CD4-positive, alpha-beta T cell treated with Interleukin-17A for 4 hours (primary cell): Measurements from ENCODE around the gene LAMC3.
"Not testable (repeated sequence)": the region's sequence is repeated elsewhere in the genome, so short reads cannot be mapped to it uniquely, and the experiment has no call there.

ENCODE experiments used
- DNase-seq: peaks from one replicate; pipeline ENCODE4 v3.0.0-alpha.2; 2020; ENCODE audit warnings: mixed read lengths

LAMC3 gene

DNA sequence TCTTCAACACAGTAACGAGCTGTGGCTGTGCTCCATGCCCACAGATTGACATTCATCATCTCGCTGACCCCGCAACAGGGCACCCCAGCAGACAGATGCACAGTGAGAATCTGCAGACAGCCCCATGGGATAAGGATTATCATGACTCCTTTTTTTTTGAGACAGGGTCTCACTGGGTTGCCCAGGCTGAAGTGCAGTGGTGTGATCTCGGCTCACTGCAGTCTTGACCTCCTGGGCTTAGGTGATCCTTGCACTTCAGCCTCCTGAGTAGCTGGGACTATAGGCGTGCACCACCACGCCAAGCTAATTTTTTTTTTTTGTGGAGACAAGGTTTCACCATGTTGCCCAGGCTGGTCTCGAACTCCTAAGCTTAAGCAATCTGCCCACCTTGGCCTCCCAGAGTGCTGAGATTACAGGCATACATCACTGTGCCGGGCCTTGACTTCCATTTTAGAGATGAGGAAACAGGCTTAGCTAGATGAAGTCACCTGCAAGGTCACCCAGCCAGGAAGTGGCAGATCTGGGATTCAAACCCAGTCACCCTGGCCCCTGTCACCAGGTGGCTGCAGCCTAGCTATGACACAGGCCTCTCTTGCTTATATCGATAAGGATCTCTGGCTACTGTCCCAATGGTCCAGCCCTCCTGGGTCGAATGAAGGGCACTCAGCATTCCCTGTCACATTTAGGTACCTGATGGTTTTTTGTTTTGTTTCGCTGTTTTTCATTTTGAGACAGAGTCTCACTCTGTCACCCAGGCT lies 92.4 kb downstream of the LAMC3 start:
- DNase-seq = no peak

DNA sequence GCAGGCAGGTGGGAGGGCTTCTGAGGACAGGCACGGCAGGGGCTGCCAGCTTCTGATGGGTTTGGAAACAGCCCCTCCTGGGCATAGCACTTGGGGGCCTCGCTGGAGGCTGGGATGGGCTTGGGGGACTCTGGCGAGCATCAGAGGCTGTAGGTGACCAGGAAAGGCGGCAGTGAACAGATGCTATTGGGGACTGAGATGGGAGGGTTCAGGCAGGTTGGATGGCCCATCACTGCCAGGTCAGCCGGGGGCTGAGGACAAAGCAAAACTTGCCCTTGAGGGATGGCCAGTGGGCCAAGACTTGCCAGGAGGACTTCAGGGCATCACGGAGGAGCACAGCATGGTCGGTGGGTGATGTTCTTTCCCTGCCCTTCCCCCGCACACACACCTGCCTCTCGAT lies 94.0 kb downstream of the LAMC3 start:
- DNase-seq = no peak

DNA sequence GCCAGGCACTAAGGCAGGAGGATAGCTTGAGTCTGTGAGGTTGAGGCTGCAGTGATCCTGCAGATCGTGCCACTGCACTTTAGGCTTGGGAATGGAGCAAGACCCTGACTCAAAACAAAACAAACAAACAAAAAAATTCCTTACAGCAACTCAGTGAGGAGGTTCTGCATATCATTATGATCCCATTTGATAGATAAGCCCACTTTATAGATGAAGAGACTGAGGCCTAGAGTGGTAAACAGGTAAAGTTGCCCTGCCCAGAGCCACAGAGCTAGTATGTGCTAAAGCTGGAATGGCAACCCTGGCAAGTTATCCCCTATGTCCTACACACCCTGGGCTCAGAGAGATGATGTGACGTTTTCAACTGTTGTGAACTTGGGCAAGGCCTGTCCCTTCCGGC lies 94.6 kb downstream of the LAMC3 start:
- DNase-seq = no peak

DNA sequence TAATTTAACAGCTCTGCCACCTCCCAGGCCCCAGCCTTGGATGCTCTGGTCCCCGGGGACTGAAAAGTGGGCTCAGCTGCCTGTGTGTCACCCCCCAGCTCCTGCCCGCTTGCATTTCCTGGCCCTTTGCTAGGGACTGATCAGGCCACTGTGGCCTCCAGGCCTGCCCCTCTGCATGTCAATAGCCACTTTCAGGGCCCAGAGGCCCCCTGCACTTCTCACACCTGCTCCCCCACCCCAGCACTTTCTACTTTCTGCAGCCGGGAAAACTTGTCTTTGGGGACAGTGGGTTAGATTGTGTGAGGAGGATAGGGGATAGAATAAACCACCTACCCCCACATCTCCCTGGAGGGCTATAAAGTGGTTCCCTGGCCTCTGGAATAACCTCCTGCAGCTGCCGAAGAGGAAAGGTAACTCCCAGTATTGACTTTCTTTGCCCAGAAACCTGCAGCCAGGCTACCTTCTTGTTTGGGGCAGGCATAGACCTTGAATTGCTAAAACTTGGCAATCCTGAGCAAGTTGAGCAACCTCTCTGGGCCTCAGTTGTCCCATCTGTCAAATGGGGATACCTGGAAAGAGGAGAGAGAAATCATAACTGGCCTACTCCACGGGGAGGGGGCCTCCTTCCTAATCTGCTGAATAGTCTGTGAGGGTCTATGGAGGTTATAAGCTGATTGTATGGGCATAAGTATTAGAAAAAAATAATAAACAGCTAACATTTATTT lies 95.2 kb downstream of the LAMC3 start:
- no peak for DNase-seq

DNA sequence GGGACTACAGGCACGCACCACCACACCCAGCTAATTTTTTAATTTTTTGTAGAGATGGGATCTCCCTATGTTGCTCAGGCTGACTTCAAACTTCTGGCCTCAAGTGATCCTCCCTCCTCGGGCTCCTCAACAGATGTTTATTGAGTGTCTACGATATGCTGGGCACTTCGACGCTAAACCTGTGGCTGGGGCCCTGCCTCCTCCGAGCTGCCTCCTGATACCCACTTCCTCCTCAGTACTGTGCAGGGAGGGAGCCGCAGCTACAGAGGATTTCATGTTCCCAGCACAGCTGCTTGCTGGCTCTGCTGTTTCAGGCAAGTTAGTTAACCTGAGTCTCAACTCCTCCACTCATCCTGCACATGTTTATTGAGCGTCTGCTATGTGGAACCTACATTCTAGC lies 97.0 kb downstream of the LAMC3 start:
- DNase-seq = no peak

- DNase-seq = no peak
These were observed 98.8 kb downstream of the LAMC3 start for GRCh38 chr9:131107760-131108159.

GRCh38 chr9:131111186-131111853 lies 102.3 kb downstream of the LAMC3 start:
- DNase-seq = no peak

- no peak for DNase-seq
These were observed 102.9 kb downstream of the LAMC3 start for GRCh38 chr9:131111854-131112311.

DNA sequence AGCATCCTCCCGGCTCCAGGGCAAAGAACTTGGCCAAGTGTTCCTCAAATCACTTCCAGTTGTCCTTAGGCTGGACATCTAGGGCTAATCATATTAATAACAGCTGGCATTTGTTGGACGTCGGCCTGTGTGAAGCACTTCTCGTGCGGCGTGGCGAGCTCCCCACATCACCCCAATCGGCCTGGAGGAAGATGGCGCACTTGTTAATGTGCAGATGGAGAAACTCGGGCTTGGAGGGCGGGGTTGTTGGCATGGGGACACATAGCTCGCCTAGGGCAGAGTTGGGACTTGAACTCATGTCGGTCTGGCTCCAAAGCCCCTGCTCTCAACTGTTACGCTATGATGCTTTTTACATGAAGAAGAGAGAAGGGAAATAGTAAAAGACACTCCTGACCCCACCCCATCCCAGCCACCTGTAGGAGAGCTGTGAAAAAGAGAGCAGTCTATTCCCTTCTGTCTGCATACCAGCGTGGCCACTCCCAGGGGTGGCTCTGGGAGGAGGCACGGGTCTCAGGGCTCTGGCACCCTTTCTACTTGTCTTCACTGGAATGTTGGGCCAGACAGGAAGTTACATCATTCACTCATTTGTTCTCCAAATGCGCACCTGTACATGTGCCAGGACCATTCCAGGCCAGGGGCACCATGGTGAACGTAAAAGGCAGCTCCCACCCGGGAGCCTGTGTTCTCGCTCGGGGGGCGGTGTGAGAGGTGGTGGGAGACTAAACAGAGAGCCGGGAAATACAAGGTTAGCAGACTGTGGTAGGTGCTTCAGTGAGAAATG lies 103.6 kb downstream of the LAMC3 start:
- no peak for DNase-seq

- no peak for DNase-seq
These were observed 104.7 kb downstream of the LAMC3 start for GRCh38 chr9:131113655-131114054.

- no peak for DNase-seq
These were observed 105.1 kb downstream of the LAMC3 start for GRCh38 chr9:131114084-131114535.

GRCh38 chr9:131115360-131115742 lies 106.4 kb downstream of the LAMC3 start:
- not testable (repeated sequence) for DNase-seq

DNA sequence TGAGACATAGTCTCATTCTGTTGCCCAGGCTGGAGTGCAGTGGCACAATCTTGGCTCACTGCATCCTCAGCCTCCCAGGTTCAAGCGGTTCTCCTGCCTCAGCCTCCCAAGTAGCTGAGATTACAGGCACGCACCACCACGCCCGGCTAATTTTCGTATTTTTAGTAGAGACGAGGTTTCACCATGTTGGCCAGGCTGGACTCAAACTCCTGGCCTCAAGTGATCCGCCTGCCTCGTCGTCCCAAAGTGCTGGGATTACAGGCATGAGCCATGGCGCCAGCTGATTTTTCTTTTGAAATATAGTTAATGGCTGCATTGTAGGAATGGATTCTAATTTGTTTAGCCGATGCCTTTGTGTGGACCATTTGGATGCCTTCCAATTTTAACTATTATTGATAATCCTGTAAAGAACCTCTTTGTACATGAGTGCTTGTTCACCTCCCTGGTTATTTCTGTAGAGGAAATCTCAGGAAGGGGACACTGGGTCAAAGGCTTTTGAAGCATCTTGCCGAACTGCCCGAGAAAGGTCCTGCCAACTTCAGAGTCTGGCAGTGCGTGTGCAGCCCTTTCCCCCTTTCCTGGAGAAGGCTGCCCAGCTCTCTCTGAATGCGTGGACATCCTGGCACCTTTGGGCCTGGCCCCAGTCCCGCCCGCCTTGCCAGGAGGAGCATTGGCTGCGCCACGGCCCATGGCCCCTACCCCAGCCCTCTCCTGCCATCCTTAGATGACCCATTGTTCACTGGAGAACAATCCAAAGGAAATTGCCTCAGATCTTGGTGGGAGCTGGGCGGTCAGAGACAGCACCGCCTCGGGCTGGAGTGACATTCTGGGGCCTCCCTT lies 107.5 kb downstream of the LAMC3 start:
- no peak for DNase-seq

DNA sequence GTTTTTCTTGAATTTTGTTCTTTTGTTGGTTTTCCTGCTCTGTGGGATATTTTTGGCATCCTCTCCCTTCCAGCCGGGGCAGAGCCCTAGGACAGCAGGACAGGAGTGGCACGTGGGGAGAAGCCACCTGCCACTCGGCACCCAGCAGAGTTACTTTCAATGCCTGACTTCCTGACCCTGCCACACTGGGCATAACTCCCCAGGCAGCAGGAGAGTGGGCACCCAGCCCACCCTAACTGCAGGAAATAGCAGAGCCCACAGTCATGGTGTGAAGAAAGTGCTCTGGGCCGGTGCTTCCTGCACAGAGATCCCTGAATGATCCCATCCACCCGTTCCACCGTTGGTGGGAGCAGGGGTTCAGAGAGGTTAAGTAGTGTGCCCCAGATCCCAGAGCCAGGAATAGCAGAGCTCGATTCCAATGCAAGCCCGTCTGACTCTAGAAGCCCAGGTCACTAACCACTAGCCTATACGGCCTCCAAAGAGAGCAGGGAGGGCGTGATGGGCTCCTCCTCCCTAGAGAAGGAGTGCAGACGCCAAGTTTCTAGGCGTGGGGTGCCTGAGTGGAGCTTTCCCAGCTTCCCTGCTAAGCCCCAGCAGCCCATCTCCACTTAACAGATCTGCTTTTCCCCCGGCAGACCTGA lies 108.3 kb downstream of the LAMC3 start:
- DNase-seq = no peak

GRCh38 chr9:131117762-131118145 lies 108.8 kb downstream of the LAMC3 start:
- no peak for DNase-seq

GRCh38 chr9:131119600-131119999 lies 110.6 kb downstream of the LAMC3 start:
- DNase-seq = no peak

DNA sequence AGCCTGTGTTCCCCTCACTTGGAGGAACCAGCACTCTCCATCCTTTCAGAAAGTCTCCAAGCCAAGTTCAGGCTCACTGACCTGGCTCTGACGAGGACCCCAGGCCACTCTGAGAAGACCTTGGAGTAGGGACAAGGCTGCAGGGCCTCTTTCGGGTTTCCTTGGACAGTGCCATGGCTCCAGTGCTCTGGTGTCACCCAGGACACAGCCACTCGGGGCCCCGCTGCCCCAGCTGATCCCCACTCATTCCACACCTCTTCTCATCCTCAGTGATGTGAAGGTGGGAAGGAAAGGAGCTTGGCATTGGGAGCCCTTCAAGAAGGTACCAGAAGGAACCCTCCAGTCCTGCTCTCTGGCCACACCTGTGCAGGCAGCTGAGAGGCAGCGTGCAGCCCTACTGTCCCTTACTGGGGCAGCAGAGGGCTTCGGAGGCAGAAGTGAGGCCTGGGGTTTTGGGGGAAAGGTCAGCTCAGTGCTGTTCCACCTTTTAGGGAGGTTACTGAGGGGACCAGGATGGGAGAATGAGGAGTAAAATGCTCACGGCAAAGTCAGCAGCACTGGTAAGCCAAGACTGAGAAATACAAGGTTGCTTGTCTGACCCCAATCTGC lies 111.8 kb downstream of the LAMC3 start:
- no peak for DNase-seq

GRCh38 chr9:131121346-131121745 lies 112.4 kb downstream of the LAMC3 start:
- DNase-seq = no peak

DNA sequence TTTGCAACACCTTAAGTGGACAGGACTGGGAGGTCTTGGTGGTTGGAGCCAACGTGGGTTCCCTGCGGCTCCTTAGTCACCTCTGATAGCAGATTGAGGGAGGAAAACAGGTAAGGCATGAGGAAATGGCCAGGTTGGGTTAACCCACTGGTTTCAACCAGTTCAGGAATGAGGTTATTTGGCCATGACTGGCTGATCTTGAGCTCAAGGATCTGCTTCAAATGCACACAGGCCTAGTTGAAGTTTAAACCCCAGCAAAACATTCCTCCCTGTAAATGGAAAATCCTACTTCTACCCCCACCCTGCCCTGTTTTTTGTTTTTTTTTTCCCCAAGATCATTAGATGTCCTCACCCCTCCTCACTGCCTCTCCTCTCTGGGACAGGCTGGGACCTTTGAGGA lies 113.2 kb downstream of the LAMC3 start:
- DNase-seq = no peak

DNA sequence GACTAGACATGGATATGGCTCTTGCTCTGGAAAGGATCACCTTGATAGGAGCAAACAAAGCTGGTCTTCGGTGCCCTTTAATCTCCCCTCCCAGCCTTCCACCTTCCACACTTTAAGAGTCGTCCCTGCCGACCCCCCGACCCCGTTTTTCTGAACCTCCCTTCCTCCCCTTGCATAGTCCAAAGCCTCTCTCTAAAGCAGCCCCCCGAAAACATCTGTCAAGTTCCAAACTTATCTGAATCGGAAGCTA lies 116.0 kb downstream of the LAMC3 start:
- DNase-seq = no peak

GRCh38 chr9:131125288-131126058 lies 116.5 kb downstream of the LAMC3 start, which contains the start of gene NUP214:
Gene NUP214 (plus strand): TSS chr9:131125586. CDS start chr9:131125705, 119 bp downstream.
- DNase-seq = peak; percentile 99
